T47D (cell line): Measurements from ENCODE around the gene RAB3IP.

Experiments
- DNase-seq, 2 experiments: peaks; one replicate each; pipeline versions ENCODE4 v3.0.0 to v3.0.0-alpha.2; 2011 to 2012; ENCODE audit warnings: low read depth in 1 of 2, low spot score in 1 of 2
- JUND ChIP-seq: IDR thresholded peaks from 2 replicates; pipeline ENCODE4 v1.6.1; 2012; ENCODE audit warnings: low read depth
- in situ Hi-C: cut with HindIII; loops from 2 replicates; pipeline ENCODE4 v1.10.0; 2016; ENCODE audit warnings: low sequenced_read_pairs, low pct_unique_long_range_greater_than_20kb

Gene RAB3IP

DNA sequence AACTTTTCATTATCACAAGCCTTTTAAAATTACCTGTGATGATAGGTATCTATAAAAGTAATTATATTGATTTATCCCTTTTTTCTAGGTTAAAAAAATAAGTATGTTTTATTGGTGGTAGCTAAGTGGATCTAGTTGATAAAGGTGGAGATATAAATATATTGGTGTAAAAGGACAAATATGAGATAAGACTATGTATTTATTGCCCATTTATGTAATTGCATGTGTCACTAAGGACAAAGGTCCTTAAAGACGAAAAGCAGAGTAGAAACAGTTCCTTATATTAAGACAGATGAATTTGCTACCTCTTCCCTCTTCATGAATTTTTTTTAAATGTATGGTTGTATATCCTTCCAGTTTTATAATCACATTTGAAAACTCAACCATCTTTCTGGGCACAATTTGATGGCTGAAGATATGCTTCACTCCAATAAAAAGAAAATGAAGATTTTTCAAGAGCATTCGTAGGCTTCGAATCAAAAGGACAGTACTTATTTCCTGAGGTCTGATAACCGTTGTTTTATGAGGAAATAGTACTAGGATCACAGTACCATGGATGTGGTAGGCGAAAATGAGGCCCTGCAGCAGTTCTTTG, 86.4 kb downstream of the RAB3IP start, which contains the start of gene MYRFL:
Gene MYRFL, plus strand, starts transcription at position 262 of the 595 bp plus-strand sequence. Its CDS starts 291 bp downstream, at position 553.
- no peak for TF ChIP-seq JUND
- DNase-seq, result no peak
- in situ Hi-C loops, result no loop called here

GRCh38 chr12:69828897-69829296, 90.2 kb downstream of the RAB3IP start:
- in situ Hi-C loops, result no loop called here
- no peak for DNase-seq
- TF ChIP-seq JUND, result no peak

- in situ Hi-C loops, result no loop called here
- no peak for DNase-seq
- no peak for TF ChIP-seq JUND
Observed at GRCh38 chr12:69833696-69834095, 95.0 kb downstream of the RAB3IP start.

GRCh38 chr12:69834147-69834546, 95.5 kb downstream of the RAB3IP start:
- in situ Hi-C loops, result no loop called here
- TF ChIP-seq JUND, result no peak

DNA sequence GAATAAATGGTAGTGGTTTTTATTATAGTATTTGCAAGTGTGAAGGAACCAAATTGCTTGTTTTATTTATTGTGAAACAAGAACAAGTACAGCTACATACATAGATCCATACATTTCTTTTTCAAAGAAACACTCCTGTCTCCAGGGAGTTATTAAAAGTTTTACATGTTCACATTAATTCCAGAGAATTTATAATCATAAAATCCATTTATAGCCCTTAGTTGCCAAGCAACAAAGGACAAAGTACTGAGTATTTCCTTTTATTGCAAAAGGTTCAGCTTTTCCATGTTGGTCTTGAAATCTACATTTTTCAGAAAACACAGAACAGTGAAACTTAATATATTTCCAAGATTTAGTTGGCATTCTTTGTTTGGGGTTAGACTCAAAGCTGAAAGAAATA, 95.9 kb downstream of the RAB3IP start:
- no peak for DNase-seq
- in situ Hi-C loops, result no loop called here
- TF ChIP-seq JUND, result no peak

More at GRCh38 chr12:69834147-69834546, 95.5 kb downstream of the RAB3IP start:
- DNase-seq, result no peak

DNA sequence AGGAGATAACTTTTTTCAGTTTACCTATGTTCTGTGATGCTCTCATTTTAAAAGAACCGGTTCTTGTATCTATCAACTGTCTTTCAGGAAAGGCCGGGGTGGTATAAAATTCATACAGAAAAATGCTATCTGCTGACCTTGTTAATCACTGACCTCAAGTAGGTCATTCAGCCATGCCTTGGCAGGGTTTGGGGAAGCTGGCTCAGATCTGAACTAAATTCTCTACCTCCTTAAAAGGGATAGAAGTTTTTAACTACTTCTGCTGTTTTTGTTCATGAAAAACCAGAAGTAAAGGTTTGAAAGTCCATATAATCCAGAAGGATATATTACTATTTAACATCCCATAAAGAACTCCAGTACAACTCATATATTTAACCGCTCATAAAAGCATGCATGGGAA, 96.4 kb downstream of the RAB3IP start:
- TF ChIP-seq JUND, result no peak
- in situ Hi-C loops, result no loop called here

DNA sequence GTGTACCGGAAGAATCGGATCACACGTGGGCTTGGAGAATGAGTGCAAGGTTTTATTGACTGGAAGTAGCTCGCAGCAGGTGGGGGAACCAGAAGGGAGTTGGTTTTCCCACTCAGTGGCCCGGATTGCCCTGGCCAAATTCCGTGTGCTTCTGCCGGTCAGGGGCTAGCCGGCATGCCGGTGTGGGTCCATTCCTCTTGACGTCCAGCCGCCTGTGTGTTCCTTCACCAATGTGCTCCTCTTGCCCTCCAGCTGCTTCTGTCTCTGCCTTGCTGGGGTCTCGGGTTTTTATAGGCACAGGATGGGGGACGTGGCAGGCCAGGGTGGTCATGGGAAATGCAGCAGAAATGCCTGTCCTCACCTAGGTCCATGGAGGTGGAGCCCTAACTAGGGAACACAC, 97.4 kb downstream of the RAB3IP start:
- in situ Hi-C loops, result no loop called here
- no peak for DNase-seq
- no peak for TF ChIP-seq JUND

More for the DNA sequence above, 96.4 kb downstream of the RAB3IP start:
- DNase-seq, result no peak

- TF ChIP-seq JUND, result no peak
- no peak for DNase-seq
- in situ Hi-C loops, result no loop called here
Observed at GRCh38 chr12:69837191-69837590, 98.5 kb downstream of the RAB3IP start.

GRCh38 chr12:69837657-69838415, 99.2 kb downstream of the RAB3IP start:
- DNase-seq, result peak in 1 of 2 experiments; percentile 22
- in situ Hi-C loops, result no loop called here
- no peak for TF ChIP-seq JUND

- in situ Hi-C loops, result no loop called here
- TF ChIP-seq JUND, result no peak
Observed at GRCh38 chr12:69840727-69841126, 102.1 kb downstream of the RAB3IP start.

DNA sequence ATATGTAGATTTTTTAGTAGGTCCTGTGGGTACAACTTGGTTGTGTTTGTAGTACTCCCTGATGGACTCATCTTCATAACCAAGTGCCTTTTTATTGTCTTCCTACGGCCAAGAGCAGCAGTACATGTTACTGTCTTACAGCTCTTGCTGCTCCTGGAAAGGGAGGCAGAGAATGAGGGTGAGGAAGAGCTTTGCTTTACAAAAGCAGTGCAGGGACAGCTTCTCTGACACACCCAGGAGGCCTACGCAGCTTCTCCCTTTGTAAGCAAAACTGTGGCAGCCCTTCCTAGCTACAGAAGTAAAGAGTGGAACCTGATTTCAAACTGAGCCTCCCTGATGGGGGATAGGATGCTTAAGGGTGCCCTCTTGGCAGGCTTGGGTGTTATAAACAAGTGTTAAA, 104.9 kb downstream of the RAB3IP start:
- DNase-seq, result no peak
- in situ Hi-C loops, result no loop called here
- TF ChIP-seq JUND, result no peak

More at GRCh38 chr12:69840727-69841126, 102.1 kb downstream of the RAB3IP start:
- DNase-seq, result no peak

GRCh38 chr12:69844416-69844815, 105.8 kb downstream of the RAB3IP start:
- no peak for DNase-seq
- no peak for TF ChIP-seq JUND
- in situ Hi-C loops, result no loop called here

DNA sequence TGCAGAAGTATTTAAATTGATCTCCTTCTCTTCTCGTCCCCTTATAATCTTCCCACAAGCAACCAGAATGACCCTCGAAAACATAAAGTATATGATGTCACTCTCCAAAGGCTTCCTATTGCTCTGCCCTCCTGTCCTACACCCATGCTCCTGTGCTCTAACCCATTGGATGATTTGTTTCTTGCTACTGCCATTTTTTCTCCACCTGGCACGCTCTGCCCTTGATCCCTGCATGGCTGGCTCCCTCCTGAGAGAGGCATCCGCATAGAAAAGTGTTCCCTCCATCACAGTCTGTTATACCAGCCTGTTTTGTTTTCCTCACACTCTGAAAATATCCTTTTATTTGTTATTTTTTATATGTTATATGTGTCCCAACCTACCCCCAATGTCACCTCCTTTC, 106.2 kb downstream of the RAB3IP start:
- no peak for TF ChIP-seq JUND
- no peak for DNase-seq
- in situ Hi-C loops, result no loop called here
